DMS153 treated with DMSO at 0.1 percent for 48 hours (cell line): ENCODE data around the gene KRT79.

ENCODE experiments used
- DNase-seq: peaks from one replicate; lab custom pipeline; 2025; ENCODE audit not compliant: unreplicated experiment; lab: John Stamatoyannopoulos, UW

Gene KRT79

GRCh38 chr12:52836042-52836466 is 1.9 kb upstream of the KRT79 start:
- DNase-seq: no peak

GRCh38 chr12:52835271-52836041 is 1.3 kb upstream of the KRT79 start:
- no peak for DNase-seq

GRCh38 chr12:52834727-52835001 is 553 bp upstream of the KRT79 start:
- no peak for DNase-seq

GRCh38 chr12:52832985-52833905 is 866 bp downstream of the KRT79 start:
- no peak for DNase-seq

- DNase-seq: no peak
Measured at GRCh38 chr12:52832451-52832850, 1.7 kb downstream of the KRT79 start.

- no peak for DNase-seq
Measured at GRCh38 chr12:52831251-52831650, 2.9 kb downstream of the KRT79 start.

- no peak for DNase-seq
Measured at GRCh38 chr12:52829986-52830770, 3.9 kb downstream of the KRT79 start.

GRCh38 chr12:52828591-52829021 is 5.5 kb downstream of the KRT79 start:
- no peak for DNase-seq

GRCh38 chr12:52828156-52828555 is 6.0 kb downstream of the KRT79 start:
- DNase-seq: no peak

GRCh38 chr12:52827499-52828090 is 6.5 kb downstream of the KRT79 start:
- no peak for DNase-seq

- DNase-seq: no peak
Measured at GRCh38 chr12:52826611-52827498, 7.3 kb downstream of the KRT79 start.

- no peak for DNase-seq
Measured at GRCh38 chr12:52825961-52826360, 8.2 kb downstream of the KRT79 start.

- no peak for DNase-seq
Measured at GRCh38 chr12:52824741-52825410, 9.2 kb downstream of the KRT79 start.

GRCh38 chr12:52823761-52824450 is 10.2 kb downstream of the KRT79 start:
- no peak for DNase-seq

GRCh38 chr12:52822771-52823510 is 11.2 kb downstream of the KRT79 start:
- DNase-seq: no peak

- no peak for DNase-seq
Measured at GRCh38 chr12:52821826-52822660, 12.1 kb downstream of the KRT79 start.

- DNase-seq: no peak
Measured at GRCh38 chr12:52821071-52821730, 12.9 kb downstream of the KRT79 start.
